Gastroesophageal sphincter (tissue), 4 donors: Measurements from ENCODE around the gene FABP7. TPM values are rescaled to one million over a fixed set of nuclear protein-coding genes. Genes with fewer than 3 reads are reported as not detected.

ENCODE experiments used
- ATAC-seq: fragments of 150-250 bp; one replicate; pipeline ENCODE4 v1.9.1; 2016; ENCODE audit warnings: mild to moderate bottlenecking, moderate library complexity
- H3K27ac ChIP-seq, 4 donors: fragments of 200-600 bp; sonication (generic) in 3 of 4; 1 replicate in 3 of 4; 2 replicates in 1 of 4; pipeline ENCODE4 v1.5.1; 2016 to 2019
- H3K27me3 ChIP-seq: fragments of 200-600 bp; sonication (generic); one replicate; pipeline ENCODE4 v1.5.1; 2019
- H3K36me3 ChIP-seq, 2 donors: fragments of 200-600 bp; sonication (generic); one replicate each; pipeline ENCODE4 v1.5.1; 2019; ENCODE audit warnings: control low read depth in 1 of 2
- H3K4me1 ChIP-seq, 3 donors: fragments of 200-600 bp; sonication (generic); 1 replicate in 2 of 3; 2 replicates in 1 of 3; pipeline ENCODE4 v1.5.1; 2016 to 2019; ENCODE audit warnings: control low read depth in 2 of 3
- H3K4me3 ChIP-seq, 2 donors: fragments of 200-600 bp; sonication (generic); one replicate each; pipeline ENCODE4 v1.5.1; 2019; ENCODE audit warnings: mild to moderate bottlenecking in 1 of 2, moderate library complexity in 1 of 2
- H3K9me3 ChIP-seq, 3 donors: fragments of 200-600 bp; sonication (generic); one replicate each; pipeline ENCODE4 v1.5.1; 2017 to 2019; ENCODE audit warnings: control low read depth in 2 of 3
- EP300 ChIP-seq: sonication (generic); formaldehyde crosslinking; IDR thresholded peaks from one replicate; pipeline ENCODE4 v1.6.1; 2017; ENCODE audit warnings: antibody characterized with exemption, mild to moderate bottlenecking
- POLR2A ChIP-seq, 2 donors: fragments of 450-650 bp; IDR thresholded peaks; one replicate each; pipeline ENCODE4 v1.6.1; 2017; ENCODE audit warnings: antibody characterized with exemption in 2 of 2, mild to moderate bottlenecking in 2 of 2, moderate library complexity in 1 of 2
- POLR2AphosphoS5 ChIP-seq: sonication (generic); formaldehyde crosslinking; IDR thresholded peaks from one replicate; pipeline ENCODE4 v1.6.1; 2017; ENCODE audit warnings: antibody characterized with exemption
- WGBS, 2 donors: methylation state at CpG; one replicate each; pipeline ENCODE4 v1.1.5; 2018; ENCODE audit warnings: low coverage in 1 of 2; 5-methylcytosine and 5-hydroxymethylcytosine counted together
- total RNA-seq, 4 donors: library from RNA; depleted of rRNA; stranded (reverse); fragments of >200 nt; gene quantifications; one replicate each; pipeline ENCODE4 v1.1.0, GENCODE V29; 2016
- TF ChIP-seq, protein P1 (sequence below), 4 experiments: fragments of 200-600 bp in 2 of 4; fragments of 450-650 bp in 2 of 4; sonication (generic) in 1 of 4; IDR thresholded peaks; one replicate each; pipeline ENCODE4 v1.5.1; 2017 to 2019; ENCODE audit warnings: antibody characterized with exemption in 4 of 4, mild to moderate bottlenecking in 2 of 4, moderate library complexity in 2 of 4

FABP7 gene
- total RNA-seq = under 1 TPM in 1 of 4 donors, not detected in 3; 0.15 TPM

GRCh38 chr6:122779667-122780066, at the start of gene FABP7:
FABP7 (plus strand) TSS chr6:122779716; CDS start chr6:122779795, 79 bp downstream.
- no peak within 1 kb of the TSS for H3K4me3 ChIP-seq
- H3K27ac ChIP-seq = no peak within 1 kb of the TSS
- TF ChIP-seq EP300 = no peak
- TF ChIP-seq POLR2AphosphoS5 = no peak
- TF ChIP-seq, protein P1, sequence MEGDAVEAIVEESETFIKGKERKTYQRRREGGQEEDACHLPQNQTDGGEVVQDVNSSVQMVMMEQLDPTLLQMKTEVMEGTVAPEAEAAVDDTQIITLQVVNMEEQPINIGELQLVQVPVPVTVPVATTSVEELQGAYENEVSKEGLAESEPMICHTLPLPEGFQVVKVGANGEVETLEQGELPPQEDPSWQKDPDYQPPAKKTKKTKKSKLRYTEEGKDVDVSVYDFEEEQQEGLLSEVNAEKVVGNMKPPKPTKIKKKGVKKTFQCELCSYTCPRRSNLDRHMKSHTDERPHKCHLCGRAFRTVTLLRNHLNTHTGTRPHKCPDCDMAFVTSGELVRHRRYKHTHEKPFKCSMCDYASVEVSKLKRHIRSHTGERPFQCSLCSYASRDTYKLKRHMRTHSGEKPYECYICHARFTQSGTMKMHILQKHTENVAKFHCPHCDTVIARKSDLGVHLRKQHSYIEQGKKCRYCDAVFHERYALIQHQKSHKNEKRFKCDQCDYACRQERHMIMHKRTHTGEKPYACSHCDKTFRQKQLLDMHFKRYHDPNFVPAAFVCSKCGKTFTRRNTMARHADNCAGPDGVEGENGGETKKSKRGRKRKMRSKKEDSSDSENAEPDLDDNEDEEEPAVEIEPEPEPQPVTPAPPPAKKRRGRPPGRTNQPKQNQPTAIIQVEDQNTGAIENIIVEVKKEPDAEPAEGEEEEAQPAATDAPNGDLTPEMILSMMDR (IDR thresholded peaks at IDR 0.05) = no peak
- no peak for TF ChIP-seq POLR2A (IDR thresholded peaks at IDR 0.05)
- 42 to 48% methylated on average over 2 to 3 of the region's 3 CpGs for WGBS, 2 donors
- H3K4me1 ChIP-seq = no peaks in the 10 kb centered on the region
- no peaks in the 10 kb centered on the region for H3K36me3 ChIP-seq
- ATAC-seq = no peak
- H3K9me3 ChIP-seq = no peaks in the 10 kb centered on the region
- peaks cover 14% of the 10 kb centered on the region for H3K27me3 ChIP-seq

DNA sequence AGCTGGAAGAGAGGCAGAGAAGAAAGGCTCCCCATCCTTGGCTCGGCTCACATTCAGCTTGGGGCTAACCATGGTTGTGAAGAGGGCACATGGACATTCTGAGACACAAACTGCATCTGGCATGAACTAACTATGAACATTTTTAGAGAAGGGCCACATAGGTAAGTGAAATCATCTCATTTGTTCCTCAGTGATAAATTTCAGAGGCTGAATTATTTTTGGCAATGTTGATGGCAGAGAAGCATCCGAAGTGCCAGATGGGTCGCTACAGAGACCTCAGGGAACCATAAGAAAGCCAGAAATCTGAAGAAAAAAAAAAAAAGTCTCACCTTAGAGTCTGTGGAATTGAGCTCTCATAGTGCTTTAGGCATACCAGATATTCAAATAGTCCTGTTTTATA, 49.2 kb upstream of the FABP7 start:
- H3K36me3 ChIP-seq = no peaks in the 10 kb centered on the region
- WGBS, 2 donors = 67 to 69% methylated on average over 1 to 3 of the region's 3 CpGs
- peaks cover 19% of the 10 kb centered on the region for H3K27me3 ChIP-seq
- H3K9me3 ChIP-seq = no peaks in the 10 kb centered on the region
- ATAC-seq = no peak
- H3K4me3 ChIP-seq = no peak overlapping the region
- H3K27ac ChIP-seq = no peak overlapping the region
- TF ChIP-seq EP300 (no peak), POLR2AphosphoS5 (no peak), POLR2A (IDR thresholded peaks at IDR 0.05) (no peak)
- TF ChIP-seq, protein P1 (IDR thresholded peaks at IDR 0.05) = no peak
- H3K4me1 ChIP-seq = no peaks in the 10 kb centered on the region

DNA sequence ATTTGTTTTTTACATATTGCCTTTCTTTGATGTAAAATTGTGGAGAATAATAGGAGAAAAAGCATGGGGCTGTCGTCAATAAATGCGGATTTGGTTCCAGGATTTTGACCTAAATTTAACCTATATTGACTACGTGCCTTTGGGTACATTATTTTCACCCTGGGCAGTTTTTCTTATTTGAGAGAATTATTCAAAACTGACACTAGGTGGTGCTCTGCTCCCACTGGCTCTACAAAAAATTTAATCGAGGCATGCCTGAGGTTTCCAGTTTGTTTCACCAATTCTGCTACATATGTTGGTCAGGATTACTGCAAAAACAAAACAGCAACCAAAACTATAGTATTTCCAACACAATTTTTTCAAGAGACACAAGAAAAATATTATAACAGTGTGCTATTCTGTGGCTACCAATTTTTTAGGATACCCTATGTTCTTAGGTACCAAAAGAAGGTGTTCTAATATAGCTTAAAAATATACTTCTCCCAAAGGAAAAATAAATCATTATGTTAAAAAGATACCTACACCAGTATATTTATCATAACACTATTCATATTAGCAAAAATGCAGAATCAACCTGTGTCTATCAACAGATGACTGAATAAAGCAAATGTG, 48.6 kb upstream of the FABP7 start:
- Histone ChIP-seq H3K9me3 (no peaks in the 10 kb centered on the region), H3K4me3 (no peak overlapping the region), H3K4me1 (no peaks in the 10 kb centered on the region), H3K27me3 (peaks cover 19% of the 10 kb centered on the region), H3K27ac (no peak overlapping the region), H3K36me3 (no peaks in the 10 kb centered on the region)
- no peak for ATAC-seq
- TF ChIP-seq EP300 = no peak
- no peak for TF ChIP-seq POLR2AphosphoS5
- no peak for TF ChIP-seq POLR2A (IDR thresholded peaks at IDR 0.05)
- TF ChIP-seq, protein P1 (IDR thresholded peaks at IDR 0.05) = peak; percentile 37 to 80 (median 60)
- 0% methylated on average over 4 of the region's 4 CpGs for WGBS, 2 donors

DNA sequence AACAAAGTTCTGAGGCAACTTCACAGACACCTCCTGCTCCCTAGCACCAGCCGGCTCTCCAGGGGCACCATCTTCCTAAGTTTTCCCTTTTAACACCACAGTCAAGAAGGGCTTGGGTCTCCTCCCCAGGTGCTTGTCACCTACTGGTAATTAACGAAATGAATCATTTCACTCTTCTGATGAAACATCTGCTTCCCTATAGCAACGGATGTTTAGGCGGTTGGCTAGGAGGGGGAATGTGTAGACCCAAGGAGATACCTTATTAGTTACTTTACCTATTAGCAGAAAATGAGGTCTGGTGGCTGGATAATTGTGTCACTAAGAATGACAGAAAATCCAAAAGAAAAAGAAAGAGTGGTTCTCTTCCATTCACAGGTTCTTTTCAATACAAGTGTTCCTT, 46.3 kb upstream of the FABP7 start:
- ATAC-seq = no peak
- H3K27me3 ChIP-seq = peaks cover 12% of the 10 kb centered on the region
- no peaks in the 10 kb centered on the region for H3K9me3 ChIP-seq
- TF ChIP-seq EP300 = no peak
- no peak for TF ChIP-seq POLR2A (IDR thresholded peaks at IDR 0.05)
- TF ChIP-seq POLR2AphosphoS5 = no peak
- TF ChIP-seq, protein P1 (IDR thresholded peaks at IDR 0.05) = no peak
- H3K27ac ChIP-seq = no peak overlapping the region
- 75 to 82% methylated on average over 4 of the region's 4 CpGs for WGBS, 2 donors
- H3K4me3 ChIP-seq = no peak overlapping the region
- no peaks in the 10 kb centered on the region for H3K36me3 ChIP-seq
- no peaks in the 10 kb centered on the region for H3K4me1 ChIP-seq
